ENCODE data around the gene QARS1.

- TF ChIP-seq CBX8 (IDR thresholded peaks at IDR 0.05; ENCODE audit: borderline replicate concordance, low read depth, low read length): no peak
- TF ChIP-seq FOSL1 (IDR thresholded peaks at IDR 0.05; ENCODE audit: insufficient read depth, low read depth, low read length): no peak
- no peak for TF ChIP-seq RFX5 (IDR thresholded peaks at IDR 0.05; ENCODE audit: borderline replicate concordance, low read depth, low read length)
- no peak for TF ChIP-seq YY1 (IDR thresholded peaks at IDR 0.05; ENCODE audit: low read depth, low read length)
- TF ChIP-seq, protein P1, sequence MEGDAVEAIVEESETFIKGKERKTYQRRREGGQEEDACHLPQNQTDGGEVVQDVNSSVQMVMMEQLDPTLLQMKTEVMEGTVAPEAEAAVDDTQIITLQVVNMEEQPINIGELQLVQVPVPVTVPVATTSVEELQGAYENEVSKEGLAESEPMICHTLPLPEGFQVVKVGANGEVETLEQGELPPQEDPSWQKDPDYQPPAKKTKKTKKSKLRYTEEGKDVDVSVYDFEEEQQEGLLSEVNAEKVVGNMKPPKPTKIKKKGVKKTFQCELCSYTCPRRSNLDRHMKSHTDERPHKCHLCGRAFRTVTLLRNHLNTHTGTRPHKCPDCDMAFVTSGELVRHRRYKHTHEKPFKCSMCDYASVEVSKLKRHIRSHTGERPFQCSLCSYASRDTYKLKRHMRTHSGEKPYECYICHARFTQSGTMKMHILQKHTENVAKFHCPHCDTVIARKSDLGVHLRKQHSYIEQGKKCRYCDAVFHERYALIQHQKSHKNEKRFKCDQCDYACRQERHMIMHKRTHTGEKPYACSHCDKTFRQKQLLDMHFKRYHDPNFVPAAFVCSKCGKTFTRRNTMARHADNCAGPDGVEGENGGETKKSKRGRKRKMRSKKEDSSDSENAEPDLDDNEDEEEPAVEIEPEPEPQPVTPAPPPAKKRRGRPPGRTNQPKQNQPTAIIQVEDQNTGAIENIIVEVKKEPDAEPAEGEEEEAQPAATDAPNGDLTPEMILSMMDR (IDR thresholded peaks at IDR 0.05; ENCODE audit: control extremely low read depth in 1 of 3, insufficient read depth in 1 of 3, low read depth in 1 of 3, low read length in 3 of 3): no peak
- no peak for TF ChIP-seq EZH2 (IDR thresholded peaks at IDR 0.05; ENCODE audit: low read depth, low read length, severe bottlenecking)
- TF ChIP-seq GABPA (IDR thresholded peaks at IDR 0.05; ENCODE audit: borderline replicate concordance, insufficient read depth, low read length): no peak
- no peak for TF ChIP-seq CHD2 (IDR thresholded peaks at IDR 0.05; ENCODE audit: low read length)
- no peak for TF ChIP-seq NRF1 (IDR thresholded peaks at IDR 0.05; ENCODE audit: low read depth, low read length)
- TF ChIP-seq SIN3A (conservative IDR thresholded peaks at IDR 0.05 in 1 of 2, IDR thresholded peaks at IDR 0.05 in 1 of 2; ENCODE audit: low read depth in 1 of 2, low read length in 2 of 2): no peak
- TF ChIP-seq JUN (IDR thresholded peaks at IDR 0.05; ENCODE audit: low read depth, low read length): no peak
- no peak for TF ChIP-seq TBP (IDR thresholded peaks at IDR 0.05; ENCODE audit: low read depth, low read length)
- no peak for TF ChIP-seq JUND (IDR thresholded peaks at IDR 0.05; ENCODE audit: low read length)
These were observed 6.8 kb upstream of the QARS1 start for GRCh38 chr3:49111347-49111746.

Measured in H1 (cell line).